Hepatocyte (in vitro differentiated cells): ENCODE measurements around the gene LHX3. TPM values are rescaled to one million over a fixed set of nuclear protein-coding genes. Genes with fewer than 3 reads are reported as not detected.

ENCODE experiments used
- DNase-seq: peaks from one replicate; pipeline ENCODE4 v3.0.0-alpha.2; 2016; ENCODE audit warnings: low spot score
- H2AFZ ChIP-seq: fragments of 200-600 bp; sonication (generic); 2 replicates; pipeline ENCODE4 v1.6.0; 2016; ENCODE audit warnings: antibody characterized with exemption, mild to moderate bottlenecking
- H3K27ac ChIP-seq: fragments of 200-600 bp; sonication (generic); 2 replicates; pipeline ENCODE4 v1.5.1; 2016; ENCODE audit warnings: mild to moderate bottlenecking
- H3K27me3 ChIP-seq: fragments of 200-600 bp; sonication (generic); 2 replicates; pipeline ENCODE4 v1.6.1; 2016
- H3K36me3 ChIP-seq: fragments of 200-600 bp; sonication (generic); replicated peaks from 2 replicates; pipeline ENCODE4 v1.5.1; 2016; ENCODE audit warnings: low read depth; ENCODE audit not compliant: insufficient read depth
- H3K4me1 ChIP-seq: fragments of 200-600 bp; sonication (generic); 2 replicates; pipeline ENCODE4 v1.5.1; 2016; ENCODE audit warnings: mild to moderate bottlenecking, moderate library complexity; ENCODE audit not compliant: insufficient read depth
- H3K4me2 ChIP-seq: fragments of 200-600 bp; sonication (generic); 2 replicates; pipeline ENCODE4 v1.6.0; 2016
- H3K4me3 ChIP-seq: fragments of 200-600 bp; sonication (generic); 2 replicates; pipeline ENCODE4 v1.5.1; 2016; ENCODE audit warnings: mild to moderate bottlenecking
- H3K79me2 ChIP-seq: fragments of 200-600 bp; sonication (generic); 2 replicates; pipeline ENCODE4 v1.6.0; 2017; ENCODE audit warnings: mild to moderate bottlenecking
- H3K9me2 ChIP-seq: fragments of 200-600 bp; sonication (generic); replicated peaks from 2 replicates; pipeline ENCODE4 v1.6.0; 2017; ENCODE audit warnings: mild to moderate bottlenecking; ENCODE audit not compliant: insufficient read depth
- H3K9me3 ChIP-seq: fragments of 200-600 bp; sonication (generic); 2 replicates; pipeline ENCODE4 v1.5.1; 2016; ENCODE audit warnings: low read depth, mild to moderate bottlenecking
- H4K20me1 ChIP-seq: fragments of 200-600 bp; sonication (generic); 2 replicates; pipeline ENCODE4 v1.6.0; 2016; ENCODE audit warnings: mild to moderate bottlenecking; ENCODE audit not compliant: insufficient read depth, poor library complexity, severe bottlenecking
- CTCF ChIP-seq: fragments of 200-600 bp; sonication (generic); IDR thresholded peaks from 2 replicates; pipeline ENCODE4 v1.5.1; 2016; ENCODE audit warnings: antibody characterized with exemption, mild to moderate bottlenecking; ENCODE audit not compliant: poor library complexity
- EZH2 ChIP-seq: fragments of 200-600 bp; sonication (generic); IDR thresholded peaks from 2 replicates; pipeline ENCODE4 v1.6.1; 2016; ENCODE audit warnings: antibody characterized with exemption, mild to moderate bottlenecking, borderline replicate concordance
- EZH2phosphoT487 ChIP-seq: fragments of 200-600 bp; sonication (generic); IDR thresholded peaks from one replicate; pipeline ENCODE4 v1.6.1; 2018; ENCODE audit warnings: antibody characterized with exemption, mild to moderate bottlenecking, low read depth, moderate library complexity; ENCODE audit not compliant: unreplicated experiment, severe bottlenecking
- WGBS: methylation state at CpG from one replicate; pipeline ENCODE4 v1.1.6; 2016; ENCODE audit warnings: low lambda C conversion rate; ENCODE audit errors: missing lambda C conversion rate; 5-methylcytosine and 5-hydroxymethylcytosine counted together
- polyA plus RNA-seq: library from polyadenylated mRNA; unstranded; fragments of >200 nt; fragmentation: Nextera tagmentation; extraction: Ambion mirVana; gene quantifications from 2 replicates; pipeline ENCODE4 v1.2.1, GENCODE V29; 2016
- total RNA-seq: library from RNA; depleted of rRNA; stranded (reverse); fragments of >200 nt; gene quantifications from 2 replicates; pipeline ENCODE4 v1.2.3, GENCODE V29; 2014

The LHX3 gene
- total and polyA plus RNA-seq, 2 experiments from 2014 or later: not detected

- Histone ChIP-seq H3K4me2 (no peak overlapping the region), H3K4me1 (peaks cover 5% of the 10 kb centered on the region), H3K4me3 (no peak overlapping the region), H3K79me2 (no peaks in the 10 kb centered on the region), H3K9me3 (no peaks in the 10 kb centered on the region), H3K27ac (no peak overlapping the region), H3K9me2 (no peaks in the 10 kb centered on the region), H4K20me1 (no peaks in the 10 kb centered on the region), H3K36me3 (no peaks in the 10 kb centered on the region), H3K27me3 (peaks cover 5% of the 10 kb centered on the region), H2AFZ (no peak overlapping the region)
- 75% methylated on average over 7 of the region's 8 CpGs for WGBS
- TF ChIP-seq EZH2phosphoT487: no peak
- no peak for DNase-seq
These were observed 23.0 kb downstream of the LHX3 start for GRCh38 chr9:136181784-136182419.

DNA sequence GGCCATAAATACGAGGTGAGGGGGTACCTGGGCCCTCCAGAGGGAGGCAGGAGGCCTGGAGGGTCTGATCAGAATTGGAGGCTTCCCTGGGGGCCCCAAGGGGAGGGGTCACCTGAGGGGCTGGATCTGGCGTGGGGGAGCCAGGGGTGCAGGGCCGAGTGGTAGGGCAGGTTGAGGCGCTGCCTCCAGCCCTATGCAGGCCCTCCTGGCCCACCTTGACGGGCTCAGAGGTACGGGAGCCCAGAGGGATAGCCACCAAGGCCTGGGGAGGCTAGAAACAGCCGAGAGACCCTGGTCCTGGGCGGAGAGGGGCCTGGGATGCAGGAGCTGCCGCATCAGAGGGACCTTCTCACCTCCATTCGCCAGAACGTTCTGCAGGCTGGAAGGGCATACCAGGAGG lies 24.3 kb downstream of the LHX3 start:
- no peak overlapping the region for H3K27ac ChIP-seq
- TF ChIP-seq EZH2phosphoT487 (no peak), EZH2 (no peak), CTCF (no peak)
- H3K27me3 ChIP-seq: peaks cover 2% of the 10 kb centered on the region
- H3K4me3 ChIP-seq: no peak overlapping the region
- H3K36me3 ChIP-seq: no peaks in the 10 kb centered on the region
- no peak for DNase-seq
- no peak overlapping the region for H2AFZ ChIP-seq
- H3K9me2 ChIP-seq: no peaks in the 10 kb centered on the region
- H3K9me3 ChIP-seq: no peaks in the 10 kb centered on the region
- 88% methylated on average over 11 of the region's 11 CpGs for WGBS
- no peaks in the 10 kb centered on the region for H3K79me2 ChIP-seq
- H4K20me1 ChIP-seq: no peaks in the 10 kb centered on the region
- no peak overlapping the region for H3K4me2 ChIP-seq
- peaks cover 5% of the 10 kb centered on the region for H3K4me1 ChIP-seq

- H4K20me1 ChIP-seq: no peaks in the 10 kb centered on the region
- peaks cover 2% of the 10 kb centered on the region for H3K27me3 ChIP-seq
- DNase-seq: no peak
- no peaks in the 10 kb centered on the region for H3K9me3 ChIP-seq
- 95% methylated on average over 12 of the region's 13 CpGs for WGBS
- TF ChIP-seq EZH2 (no peak), EZH2phosphoT487 (no peak), CTCF (no peak)
- no peak overlapping the region for H3K27ac ChIP-seq
- peaks cover 5% of the 10 kb centered on the region for H3K4me1 ChIP-seq
- H3K79me2 ChIP-seq: no peaks in the 10 kb centered on the region
- no peaks in the 10 kb centered on the region for H3K36me3 ChIP-seq
- no peak overlapping the region for H2AFZ ChIP-seq
- H3K4me2 ChIP-seq: no peak overlapping the region
- H3K9me2 ChIP-seq: no peaks in the 10 kb centered on the region
- H3K4me3 ChIP-seq: no peak overlapping the region
These were observed 25.2 kb downstream of the LHX3 start for GRCh38 chr9:136179761-136180160.

DNA sequence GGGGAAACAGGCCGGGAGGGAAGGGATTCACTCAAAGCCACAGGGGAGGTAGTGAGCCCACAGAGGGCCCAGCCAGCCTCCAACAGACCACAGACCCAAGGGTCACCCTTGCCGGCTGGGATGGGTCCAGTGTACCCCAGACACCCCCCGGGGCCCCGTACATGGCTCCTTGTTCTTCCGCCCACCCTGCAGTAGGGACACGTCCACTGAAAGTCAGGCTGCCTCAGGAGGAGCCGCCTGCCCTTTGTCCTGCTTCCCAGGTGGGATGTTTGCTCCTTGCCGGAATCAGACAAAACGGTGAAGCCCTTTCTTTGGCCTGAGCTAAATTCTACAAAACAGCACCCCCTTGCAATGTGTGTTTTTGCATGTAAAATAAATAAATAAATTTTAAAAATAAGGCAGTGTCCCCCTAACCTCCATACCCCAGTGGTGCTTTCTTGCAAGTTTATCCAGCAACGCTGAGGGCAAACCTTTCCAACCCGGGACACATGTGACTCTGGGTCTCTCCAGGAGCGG lies 25.8 kb downstream of the LHX3 start:
- WGBS: 65% methylated on average over 12 of the region's 12 CpGs
- Histone ChIP-seq H3K9me3 (no peaks in the 10 kb centered on the region), H3K4me2 (no peak overlapping the region), H3K9me2 (no peaks in the 10 kb centered on the region), H2AFZ (no peak overlapping the region), H3K36me3 (no peaks in the 10 kb centered on the region), H3K27me3 (no peaks in the 10 kb centered on the region), H3K4me1 (peaks cover 5% of the 10 kb centered on the region), H3K27ac (no peak overlapping the region), H3K79me2 (no peaks in the 10 kb centered on the region), H3K4me3 (no peak overlapping the region), H4K20me1 (no peaks in the 10 kb centered on the region)
- TF ChIP-seq EZH2 (no peak), CTCF (no peak), EZH2phosphoT487 (no peak)
- DNase-seq: no peak
